NCI-H2029 (cell line): ENCODE data around the gene WDR6.
"Not testable (repeated sequence)": the region's sequence is repeated elsewhere in the genome, so short reads cannot be mapped to it uniquely, and the experiment has no call there.

Experiments used
- DNase-seq: peaks from one replicate; lab custom pipeline; 2025; lab: John Stamatoyannopoulos, UW

The WDR6 gene

DNA sequence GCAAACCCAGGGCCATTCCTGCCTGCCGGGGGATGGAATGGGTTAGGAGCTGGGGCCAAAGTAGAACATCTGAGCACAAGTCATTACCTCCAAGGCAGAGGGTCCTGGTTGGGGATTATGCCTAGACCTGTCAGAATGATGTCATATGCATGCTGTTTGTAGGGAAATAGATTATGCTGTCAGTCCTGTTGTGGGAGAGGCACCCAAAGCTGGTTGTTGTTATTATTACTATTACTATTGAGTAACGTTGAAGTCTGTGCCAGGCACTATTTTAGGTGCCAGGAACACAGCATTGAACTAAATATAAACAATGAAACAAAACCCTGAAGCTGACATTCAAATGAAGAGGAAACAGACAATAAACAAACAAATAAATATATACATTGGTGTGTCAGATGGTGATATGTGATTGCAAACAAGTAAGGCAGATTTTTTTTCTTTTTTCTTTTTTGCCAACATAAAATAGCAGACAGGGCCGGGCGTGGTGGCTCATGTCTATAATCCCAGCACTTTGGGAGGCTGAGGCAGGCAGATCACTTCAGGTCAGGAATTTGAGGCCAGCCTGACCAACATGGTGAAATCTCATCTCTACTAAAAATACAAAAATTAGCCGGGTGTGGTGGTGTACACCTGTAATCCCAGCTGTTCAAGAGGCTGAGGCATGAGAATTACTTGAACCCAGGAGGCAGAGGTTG, 15.2 kb upstream of the WDR6 start:
- DNase-seq = no peak

DNA sequence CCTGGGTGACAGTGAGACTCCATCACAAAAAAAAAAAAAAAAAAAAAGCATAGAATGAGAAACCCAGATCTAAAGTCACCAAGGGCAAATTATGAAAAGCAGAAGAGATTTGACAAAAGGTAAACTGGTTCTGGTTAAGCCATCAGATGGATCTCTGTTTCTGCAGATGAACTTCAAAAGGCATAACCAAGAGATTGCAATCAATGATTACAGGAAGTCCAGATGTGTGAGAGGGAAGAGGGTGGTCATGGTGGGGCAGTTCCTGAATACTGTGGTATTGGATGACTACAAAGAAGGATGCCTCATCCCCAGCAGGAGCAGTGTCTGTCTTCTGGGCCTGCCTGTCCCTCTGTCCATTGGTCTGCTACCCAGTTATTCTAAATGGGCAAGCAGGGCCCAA, 13.4 kb upstream of the WDR6 start:
- no peak for DNase-seq

- DNase-seq = no peak
These were observed 10.6 kb upstream of the WDR6 start for GRCh38 chr3:48996640-48997039.

- DNase-seq = no peak
These were observed 10.0 kb upstream of the WDR6 start for GRCh38 chr3:48997102-48997635.

DNA sequence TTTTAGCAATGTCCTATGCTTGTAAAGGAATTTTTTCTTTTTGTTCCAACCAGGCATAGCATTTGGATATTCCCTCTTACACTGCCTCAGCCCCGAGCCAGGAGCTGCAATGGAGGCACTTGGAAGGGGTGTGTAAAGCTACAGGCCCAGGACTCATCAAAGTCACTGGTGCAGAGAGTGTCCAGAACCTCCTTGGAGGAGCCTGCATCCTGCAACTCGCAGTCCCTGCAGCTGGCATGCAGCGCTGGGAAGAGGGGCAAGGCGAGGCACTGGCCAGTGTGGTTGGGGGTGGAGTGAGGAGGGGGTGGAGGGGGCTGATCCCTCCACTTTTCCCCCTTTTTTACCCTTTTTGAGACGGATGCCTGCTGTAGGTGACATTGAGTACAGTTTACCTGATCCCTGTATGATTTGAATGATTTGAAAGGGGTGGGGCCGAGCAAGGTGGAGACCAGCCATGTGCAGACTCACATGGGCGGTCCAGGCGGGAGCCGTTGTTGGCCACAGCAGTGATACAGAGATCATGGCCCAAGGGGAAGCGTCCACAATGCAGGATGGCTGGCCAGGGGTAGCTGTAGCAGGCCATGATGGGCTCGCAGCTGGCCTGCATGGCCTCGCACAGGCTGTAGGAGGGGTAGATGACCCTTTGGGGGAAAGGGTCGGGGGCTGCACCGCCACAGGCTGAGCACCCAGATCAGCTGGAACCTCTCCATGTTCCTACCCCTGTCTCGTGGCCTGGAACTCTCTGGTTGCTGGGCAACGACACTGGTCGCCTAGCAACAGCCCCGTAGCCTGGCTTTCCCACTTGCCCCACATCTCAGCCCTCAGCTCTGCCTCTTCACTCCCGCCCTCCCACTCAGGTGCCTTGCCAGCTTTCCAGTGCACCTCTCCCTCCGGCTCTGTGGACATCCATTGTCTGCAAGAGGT, 9.2 kb upstream of the WDR6 start:
- DNase-seq = peak; percentile 74

- DNase-seq = no peak
These were observed 7.9 kb upstream of the WDR6 start for GRCh38 chr3:48999085-48999858.

DNA sequence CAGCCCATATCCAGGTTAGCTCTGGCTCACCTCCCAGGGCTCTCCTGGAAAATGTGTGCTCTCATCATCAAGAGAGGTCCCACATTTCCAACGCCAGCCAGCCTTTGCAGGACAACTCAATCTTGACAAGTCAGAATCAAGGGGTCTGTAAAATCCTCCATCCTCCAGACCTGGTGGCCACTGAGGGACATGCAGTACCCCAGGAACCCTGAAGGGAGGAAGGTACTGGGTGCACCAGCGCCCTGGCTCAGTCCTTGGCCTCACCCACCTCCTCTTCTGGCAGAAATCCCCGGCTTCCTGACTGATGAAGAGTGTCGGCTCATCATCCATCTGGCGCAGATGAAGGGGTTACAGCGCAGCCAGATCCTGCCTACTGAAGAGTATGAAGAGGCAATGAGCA, 6.0 kb upstream of the WDR6 start:
- no peak for DNase-seq

DNA sequence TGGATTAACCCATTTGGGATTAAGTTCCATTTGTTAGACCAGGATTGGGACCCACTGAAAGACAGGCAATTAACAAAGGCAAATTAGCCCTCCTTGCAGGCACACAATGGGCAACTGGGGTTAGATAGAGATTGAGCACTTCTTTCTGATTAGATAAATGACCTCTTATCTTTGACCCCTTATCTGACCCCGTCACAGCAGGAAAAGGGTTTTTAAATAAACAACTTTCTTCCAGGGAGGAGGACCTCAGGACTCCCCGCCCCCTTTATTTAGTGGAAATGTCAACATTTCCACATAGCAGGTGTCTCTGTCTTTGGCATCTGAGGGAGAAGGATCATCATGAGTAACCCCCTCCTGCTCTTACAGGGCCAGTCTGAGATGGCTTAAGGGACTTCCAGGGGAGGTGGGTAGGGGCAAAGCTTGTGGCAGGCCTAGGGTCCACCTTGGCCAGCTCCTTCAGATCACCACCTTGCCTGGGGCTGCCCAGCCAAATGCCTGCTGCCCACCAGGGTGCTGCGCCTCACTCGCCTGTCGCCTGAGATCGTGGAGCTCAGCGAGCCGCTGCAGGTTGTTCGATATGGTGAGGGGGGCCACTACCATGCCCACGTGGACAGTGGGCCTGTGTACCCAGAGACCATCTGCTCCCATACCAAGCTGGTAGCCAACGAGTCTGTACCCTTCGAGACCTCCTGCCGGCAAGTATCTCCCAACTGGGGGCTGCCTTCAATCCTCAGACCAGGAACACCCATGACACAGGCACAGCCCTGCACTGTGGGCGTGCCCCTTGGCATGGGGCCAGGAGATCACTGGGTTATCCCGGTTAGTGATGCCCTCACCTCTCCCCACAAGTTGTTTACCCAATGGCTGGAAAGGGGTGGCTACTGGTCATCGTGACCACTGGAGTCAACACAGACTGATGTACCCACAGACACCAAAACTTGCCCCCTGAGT, 2.6 kb upstream of the WDR6 start:
- DNase-seq = peak; percentile 10

DNA sequence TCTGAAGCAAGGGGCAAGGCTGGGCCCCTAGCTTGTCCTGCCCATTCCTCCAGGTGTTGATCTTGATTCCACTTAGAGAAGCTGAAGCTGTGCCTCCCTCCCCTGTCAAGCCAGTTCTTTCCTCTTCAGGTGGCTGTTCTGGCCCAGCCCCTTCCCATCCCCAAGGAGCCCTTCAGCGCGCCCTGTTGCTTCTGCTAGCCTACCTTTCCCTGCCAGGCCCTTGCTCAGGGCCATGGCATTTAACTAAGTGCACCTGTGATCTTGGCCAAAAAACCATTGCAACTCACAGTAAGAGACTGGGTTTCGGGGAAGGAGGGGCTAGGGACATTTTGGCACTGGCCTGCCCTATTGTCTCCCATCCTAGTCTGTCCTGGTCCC, 1.9 kb upstream of the WDR6 start:
- DNase-seq = no peak

DNA sequence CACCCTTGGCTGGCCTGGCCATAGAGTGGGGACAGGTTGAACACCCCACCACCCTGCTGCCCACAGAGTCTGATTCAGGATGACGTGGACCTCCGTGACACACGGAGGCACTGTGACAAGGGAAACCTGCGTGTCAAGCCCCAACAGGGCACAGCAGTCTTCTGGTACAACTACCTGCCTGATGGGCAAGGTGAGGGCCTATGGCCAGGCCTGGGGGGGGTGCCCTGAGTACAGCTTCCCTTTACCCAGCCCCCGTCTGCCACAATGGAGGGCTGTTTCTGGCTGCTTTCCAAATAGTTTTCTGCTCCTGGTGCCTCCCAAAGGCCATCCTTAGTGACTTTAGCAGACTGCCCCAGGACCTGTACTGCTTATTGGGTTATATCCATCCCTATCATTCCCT, 1.2 kb upstream of the WDR6 start:
- no peak for DNase-seq

- DNase-seq = no peak
These were observed 653 bp upstream of the WDR6 start for GRCh38 chr3:49006408-49007067.

DNA sequence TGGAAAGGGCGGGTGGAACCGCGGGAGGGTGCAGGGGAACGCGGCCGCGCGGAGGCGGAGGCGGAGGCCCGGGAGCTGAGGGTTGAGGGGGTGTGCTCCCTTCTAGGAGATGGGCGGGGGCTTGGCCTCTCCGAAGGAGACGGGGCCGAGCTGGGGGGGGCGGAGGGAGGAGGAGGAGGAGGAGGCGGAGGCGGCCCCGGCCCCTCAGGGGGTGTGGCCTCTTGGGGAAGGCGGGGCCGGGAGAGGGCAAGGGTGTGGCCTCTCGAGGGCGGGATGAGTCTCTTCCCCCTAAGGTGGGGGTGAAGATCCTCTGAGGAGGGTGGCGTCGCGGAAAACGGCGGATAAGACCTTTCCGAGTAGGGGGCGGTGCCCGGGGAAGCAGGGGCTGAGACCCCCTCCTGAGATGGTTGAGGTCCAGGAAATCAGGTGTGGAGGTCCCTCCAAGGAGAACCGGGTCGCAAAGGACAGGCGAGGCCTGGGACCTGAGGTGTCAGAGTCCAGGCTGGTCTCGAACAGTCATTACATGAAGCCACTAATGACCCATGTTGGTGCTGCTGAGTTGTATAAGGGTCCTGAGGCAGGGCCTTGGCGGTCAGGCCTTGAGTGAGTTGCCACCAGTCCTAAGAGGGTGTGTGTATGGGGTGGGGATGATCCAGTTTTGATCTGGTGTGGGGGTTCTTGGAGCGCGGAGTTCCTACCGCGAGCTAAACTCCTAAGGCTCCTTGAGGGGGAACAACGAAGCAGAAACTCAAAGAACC, 759 bp downstream of the WDR6 start:
- peak; percentile 77 for DNase-seq

- not testable (repeated sequence) for DNase-seq
These were observed 1.4 kb downstream of the WDR6 start for GRCh38 chr3:49008627-49009026.

GRCh38 chr3:49009396-49009795, 2.2 kb downstream of the WDR6 start:
- DNase-seq = no peak

DNA sequence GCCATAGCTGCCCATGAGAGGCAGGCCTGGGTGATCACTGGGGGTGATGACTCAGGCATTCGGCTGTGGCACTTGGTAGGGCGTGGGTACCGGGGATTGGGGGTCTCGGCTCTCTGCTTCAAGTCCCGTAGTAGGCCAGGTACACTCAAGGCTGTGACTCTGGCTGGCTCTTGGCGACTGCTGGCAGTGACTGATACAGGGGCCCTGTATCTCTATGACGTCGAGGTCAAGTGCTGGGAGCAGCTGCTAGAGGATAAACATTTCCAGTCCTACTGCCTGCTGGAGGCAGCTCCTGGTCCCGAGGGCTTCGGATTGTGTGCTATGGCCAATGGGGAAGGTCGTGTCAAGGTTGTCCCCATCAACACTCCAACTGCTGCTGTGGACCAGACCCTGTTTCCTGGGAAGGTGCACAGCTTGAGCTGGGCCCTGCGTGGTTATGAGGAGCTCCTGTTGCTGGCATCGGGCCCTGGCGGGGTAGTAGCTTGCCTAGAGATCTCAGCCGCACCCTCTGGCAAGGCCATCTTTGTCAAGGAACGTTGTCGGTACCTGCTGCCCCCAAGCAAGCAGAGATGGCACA, 5.3 kb downstream of the WDR6 start:
- no peak for DNase-seq

DNA sequence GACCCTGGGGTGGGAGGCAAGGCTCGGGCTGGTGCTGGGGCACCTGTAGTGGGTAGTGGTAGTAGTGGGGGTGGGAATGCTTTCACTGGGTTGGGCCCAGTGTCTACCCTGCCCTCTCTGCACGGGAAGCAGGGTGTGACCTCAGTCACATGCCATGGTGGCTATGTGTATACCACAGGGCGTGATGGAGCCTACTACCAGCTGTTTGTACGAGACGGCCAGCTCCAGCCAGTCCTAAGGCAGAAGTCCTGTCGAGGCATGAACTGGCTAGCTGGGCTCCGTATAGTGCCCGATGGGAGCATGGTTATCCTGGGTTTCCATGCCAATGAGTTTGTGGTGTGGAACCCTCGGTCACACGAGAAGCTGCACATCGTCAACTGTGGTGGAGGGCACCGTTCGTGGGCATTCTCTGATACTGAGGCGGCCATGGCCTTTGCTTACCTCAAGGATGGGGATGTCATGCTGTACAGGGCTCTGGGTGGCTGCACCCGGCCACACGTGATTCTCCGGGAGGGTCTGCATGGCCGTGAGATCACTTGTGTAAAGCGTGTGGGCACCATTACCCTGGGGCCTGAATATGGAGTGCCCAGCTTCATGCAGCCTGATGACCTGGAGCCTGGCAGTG, 6.0 kb downstream of the WDR6 start:
- DNase-seq = no peak

GRCh38 chr3:49013738-49014660, 6.8 kb downstream of the WDR6 start:
- peak; percentile 10 for DNase-seq

DNA sequence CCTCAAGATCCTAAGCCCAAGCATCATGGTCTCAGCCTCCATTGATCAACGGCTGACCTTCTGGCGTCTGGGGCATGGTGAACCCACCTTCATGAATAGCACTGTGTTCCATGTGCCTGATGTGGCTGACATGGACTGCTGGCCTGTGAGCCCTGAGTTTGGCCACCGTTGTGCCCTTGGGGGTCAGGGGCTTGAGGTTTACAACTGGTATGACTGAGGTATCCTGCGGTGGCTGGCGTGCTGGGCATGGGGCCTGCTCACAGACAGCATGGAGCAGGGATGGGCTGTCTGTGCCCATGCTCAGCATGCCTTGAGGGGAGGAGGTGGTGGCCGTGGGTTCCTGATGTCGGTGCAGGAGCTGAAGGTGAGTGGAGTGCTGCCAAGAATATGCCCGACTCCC, 7.9 kb downstream of the WDR6 start:
- DNase-seq = no peak
